Stimulated activated CD8-positive, alpha-beta memory T cell treated with anti-CD3 and anti-CD28 coated beads, Interleukin-15, amount 100 ng/mL, for 48 hours (primary cell): Measurements from ENCODE around the gene PAK6.

Experiments used
- DNase-seq, 2 donors: peaks; one replicate each; pipeline ENCODE4 v3.0.0-alpha.2; 2020; ENCODE audit warnings: low read depth in 2 of 2

The PAK6 gene

GRCh38 chr15:40276927-40277326, 38.1 kb downstream of the PAK6 start:
- no peak for DNase-seq

- no peak for DNase-seq
Observed at GRCh38 chr15:40277471-40277870, 38.6 kb downstream of the PAK6 start.

- DNase-seq, result no peak
Observed at GRCh38 chr15:40278026-40278425, 39.2 kb downstream of the PAK6 start.

- DNase-seq, result peak; percentile 34 to 38
Observed at GRCh38 chr15:40279437-40280141, 40.7 kb downstream of the PAK6 start.

- no peak for DNase-seq
Observed at GRCh38 chr15:40280260-40281056, 41.6 kb downstream of the PAK6 start.

- DNase-seq, result no peak
Observed at GRCh38 chr15:40281057-40281800, 42.4 kb downstream of the PAK6 start.

- DNase-seq, result no peak
Observed at GRCh38 chr15:40281801-40282146, 42.9 kb downstream of the PAK6 start.

GRCh38 chr15:40282147-40282868, 43.4 kb downstream of the PAK6 start:
- DNase-seq, result peak; percentile 18 to 31

GRCh38 chr15:40282869-40283614, 44.2 kb downstream of the PAK6 start, which contains the start of gene ANKRD63:
Gene ANKRD63 (minus strand): TSS chr15:40283064. CDS start chr15:40282586, 478 bp downstream.
- peak in 1 of 2 donors; percentile 24 for DNase-seq

- DNase-seq, result no peak
Observed at GRCh38 chr15:40283615-40284300, 44.9 kb downstream of the PAK6 start.

GRCh38 chr15:40285151-40285550, 46.3 kb downstream of the PAK6 start:
- no peak for DNase-seq

- no peak for DNase-seq
Observed at GRCh38 chr15:40285554-40286011, 46.7 kb downstream of the PAK6 start.

GRCh38 chr15:40286061-40286532, 47.2 kb downstream of the PAK6 start:
- no peak for DNase-seq

- DNase-seq, result no peak
Observed at GRCh38 chr15:40286794-40287193, 47.9 kb downstream of the PAK6 start.

GRCh38 chr15:40287505-40287904, 48.6 kb downstream of the PAK6 start:
- DNase-seq, result no peak

- DNase-seq, result no peak
Observed at GRCh38 chr15:40287968-40288367, 49.1 kb downstream of the PAK6 start.

- no peak for DNase-seq
Observed at GRCh38 chr15:40289140-40289775, 50.4 kb downstream of the PAK6 start.

GRCh38 chr15:40290545-40290917, 51.7 kb downstream of the PAK6 start:
- no peak for DNase-seq

GRCh38 chr15:40290918-40291574, 52.2 kb downstream of the PAK6 start:
- no peak for DNase-seq
